Measurements from ENCODE around the gene ZNF592.
A peak's percentile ranks its signal among the peaks of the same experiment; 100 is the strongest.

ZNF592 gene

GRCh38 chr15:84716036-84716732 lies 32.2 kb upstream of the ZNF592 start, which contains the start of gene SEC11A (continued):
- TF ChIP-seq, protein P1, sequence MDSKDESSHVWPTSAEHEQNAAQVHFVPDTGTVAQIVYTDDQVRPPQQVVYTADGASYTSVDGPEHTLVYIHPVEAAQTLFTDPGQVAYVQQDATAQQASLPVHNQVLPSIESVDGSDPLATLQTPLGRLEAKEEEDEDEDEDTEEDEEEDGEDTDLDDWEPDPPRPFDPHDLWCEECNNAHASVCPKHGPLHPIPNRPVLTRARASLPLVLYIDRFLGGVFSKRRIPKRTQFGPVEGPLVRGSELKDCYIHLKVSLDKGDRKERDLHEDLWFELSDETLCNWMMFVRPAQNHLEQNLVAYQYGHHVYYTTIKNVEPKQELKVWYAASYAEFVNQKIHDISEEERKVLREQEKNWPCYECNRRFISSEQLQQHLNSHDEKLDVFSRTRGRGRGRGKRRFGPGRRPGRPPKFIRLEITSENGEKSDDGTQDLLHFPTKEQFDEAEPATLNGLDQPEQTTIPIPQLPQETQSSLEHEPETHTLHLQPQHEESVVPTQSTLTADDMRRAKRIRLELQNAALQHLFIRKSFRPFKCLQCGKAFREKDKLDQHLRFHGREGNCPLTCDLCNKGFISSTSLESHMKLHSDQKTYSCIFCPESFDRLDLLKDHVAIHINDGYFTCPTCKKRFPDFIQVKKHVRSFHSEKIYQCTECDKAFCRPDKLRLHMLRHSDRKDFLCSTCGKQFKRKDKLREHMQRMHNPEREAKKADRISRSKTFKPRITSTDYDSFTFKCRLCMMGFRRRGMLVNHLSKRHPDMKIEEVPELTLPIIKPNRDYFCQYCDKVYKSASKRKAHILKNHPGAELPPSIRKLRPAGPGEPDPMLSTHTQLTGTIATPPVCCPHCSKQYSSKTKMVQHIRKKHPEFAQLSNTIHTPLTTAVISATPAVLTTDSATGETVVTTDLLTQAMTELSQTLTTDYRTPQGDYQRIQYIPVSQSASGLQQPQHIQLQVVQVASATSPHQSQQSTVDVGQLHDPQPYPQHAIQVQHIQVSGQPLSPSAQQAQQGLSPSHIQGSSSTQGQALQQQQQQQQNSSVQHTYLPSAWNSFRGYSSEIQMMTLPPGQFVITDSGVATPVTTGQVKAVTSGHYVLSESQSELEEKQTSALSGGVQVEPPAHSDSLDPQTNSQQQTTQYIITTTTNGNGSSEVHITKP (tag by site-specific recombination; IDR thresholded peaks at IDR 0.05): 0 out of 2 replicates have a peak, but pooled peaks have one; percentile 43
- 0 out of 2 replicates have a peak, but pooled peaks have one; percentile 15 for TF ChIP-seq ZNF324 (tag by site-specific recombination; IDR thresholded peaks at IDR 0.05)
- TF ChIP-seq HOXA7 (CRISPR knock-in tag; IDR thresholded peaks at IDR 0.05; ENCODE audit: borderline replicate concordance): no peak
- TF ChIP-seq ZFHX2 (tag by site-specific recombination; conservative IDR thresholded peaks at IDR 0.05): peak; percentile 78
- TF ChIP-seq ZNF629 (tag by site-specific recombination; IDR thresholded peaks at IDR 0.05): peak; percentile 39; the same call in 1 of the 2 replicates
- peak; percentile 23 for TF ChIP-seq ZNF843 (tag by site-specific recombination; IDR thresholded peaks at IDR 0.05)
- peak; percentile 90 for TF ChIP-seq GLIS2 (tag by site-specific recombination; IDR thresholded peaks at IDR 0.05)
- TF ChIP-seq ZNF776 (tag by site-specific recombination; IDR thresholded peaks at IDR 0.05; ENCODE audit: borderline replicate concordance): no peak
- peak; percentile 96 for TF ChIP-seq KLF8 (tag by site-specific recombination; IDR thresholded peaks at IDR 0.05)
- peak; percentile 68; the same call in 1 of the 2 replicates for TF ChIP-seq TRIM28 (IDR thresholded peaks at IDR 0.05; ENCODE audit: borderline replicate concordance, low read length)
- peak; percentile 22; the same call in 1 of the 2 replicates for TF ChIP-seq ZNF623 (tag by site-specific recombination; IDR thresholded peaks at IDR 0.05)
- TF ChIP-seq ZNF518A (tag by site-specific recombination; conservative IDR thresholded peaks at IDR 0.05; ENCODE audit: low read depth): peak; percentile 94
- peak; percentile 64 for TF ChIP-seq ZFP69B (tag by site-specific recombination; IDR thresholded peaks at IDR 0.05)
- peak; percentile 85 for TF ChIP-seq ZBTB17 (tag by site-specific recombination; IDR thresholded peaks at IDR 0.05)
- no peak for TF ChIP-seq ZNF792 (tag by site-specific recombination; IDR thresholded peaks at IDR 0.05)
- peak; percentile 70; the same call in 1 of the 2 replicates for TF ChIP-seq ZBTB10 (tag by site-specific recombination; IDR thresholded peaks at IDR 0.05)
- TF ChIP-seq, protein P2, sequence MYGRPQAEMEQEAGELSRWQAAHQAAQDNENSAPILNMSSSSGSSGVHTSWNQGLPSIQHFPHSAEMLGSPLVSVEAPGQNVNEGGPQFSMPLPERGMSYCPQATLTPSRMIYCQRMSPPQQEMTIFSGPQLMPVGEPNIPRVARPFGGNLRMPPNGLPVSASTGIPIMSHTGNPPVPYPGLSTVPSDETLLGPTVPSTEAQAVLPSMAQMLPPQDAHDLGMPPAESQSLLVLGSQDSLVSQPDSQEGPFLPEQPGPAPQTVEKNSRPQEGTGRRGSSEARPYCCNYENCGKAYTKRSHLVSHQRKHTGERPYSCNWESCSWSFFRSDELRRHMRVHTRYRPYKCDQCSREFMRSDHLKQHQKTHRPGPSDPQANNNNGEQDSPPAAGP (tag by site-specific recombination; IDR thresholded peaks at IDR 0.05): peak; percentile 93
- 0 out of 2 replicates have a peak, but pooled peaks have one; percentile 31 for TF ChIP-seq ZNF146 (tag by site-specific recombination; IDR thresholded peaks at IDR 0.05)
- no peak for TF ChIP-seq ZNF138 (tag by site-specific recombination; IDR thresholded peaks at IDR 0.05; ENCODE audit: borderline replicate concordance)
- TF ChIP-seq, protein P3, sequence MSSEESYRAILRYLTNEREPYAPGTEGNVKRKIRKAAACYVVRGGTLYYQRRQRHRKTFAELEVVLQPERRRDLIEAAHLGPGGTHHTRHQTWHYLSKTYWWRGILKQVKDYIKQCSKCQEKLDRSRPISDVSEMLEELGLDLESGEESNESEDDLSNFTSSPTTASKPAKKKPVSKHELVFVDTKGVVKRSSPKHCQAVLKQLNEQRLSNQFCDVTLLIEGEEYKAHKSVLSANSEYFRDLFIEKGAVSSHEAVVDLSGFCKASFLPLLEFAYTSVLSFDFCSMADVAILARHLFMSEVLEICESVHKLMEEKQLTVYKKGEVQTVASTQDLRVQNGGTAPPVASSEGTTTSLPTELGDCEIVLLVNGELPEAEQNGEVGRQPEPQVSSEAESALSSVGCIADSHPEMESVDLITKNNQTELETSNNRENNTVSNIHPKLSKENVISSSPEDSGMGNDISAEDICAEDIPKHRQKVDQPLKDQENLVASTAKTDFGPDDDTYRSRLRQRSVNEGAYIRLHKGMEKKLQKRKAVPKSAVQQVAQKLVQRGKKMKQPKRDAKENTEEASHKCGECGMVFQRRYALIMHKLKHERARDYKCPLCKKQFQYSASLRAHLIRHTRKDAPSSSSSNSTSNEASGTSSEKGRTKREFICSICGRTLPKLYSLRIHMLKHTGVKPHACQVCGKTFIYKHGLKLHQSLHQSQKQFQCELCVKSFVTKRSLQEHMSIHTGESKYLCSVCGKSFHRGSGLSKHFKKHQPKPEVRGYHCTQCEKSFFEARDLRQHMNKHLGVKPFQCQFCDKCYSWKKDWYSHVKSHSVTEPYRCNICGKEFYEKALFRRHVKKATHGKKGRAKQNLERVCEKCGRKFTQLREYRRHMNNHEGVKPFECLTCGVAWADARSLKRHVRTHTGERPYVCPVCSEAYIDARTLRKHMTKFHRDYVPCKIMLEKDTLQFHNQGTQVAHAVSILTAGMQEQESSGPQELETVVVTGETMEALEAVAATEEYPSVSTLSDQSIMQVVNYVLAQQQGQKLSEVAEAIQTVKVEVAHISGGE (tag by site-specific recombination; conservative IDR thresholded peaks at IDR 0.05; ENCODE audit: low read depth): peak; percentile 98
- no peak for TF ChIP-seq ZNF621 (tag by site-specific recombination; IDR thresholded peaks at IDR 0.05)
- TF ChIP-seq KLF7 (tag by site-specific recombination; IDR thresholded peaks at IDR 0.05; ENCODE audit: borderline replicate concordance): peak; percentile 87; the same call in 1 of the 2 replicates
